Measurements from ENCODE around the gene LAMC3. TPM values are rescaled to one million over a fixed set of nuclear protein-coding genes. Genes with fewer than 3 reads are reported as not detected.

LAMC3 gene
- total RNA-seq, 4 donors from 2014 or later: 0.06 to 0.50 (median 0.34) TPM; not detected in 1

- H3K4me3 ChIP-seq: no peak overlapping the region
- intact Hi-C loops (cut with DNase I): no loop called here
- H3K27me3 ChIP-seq: peaks cover 0 to 72% (median 5%) of the 10 kb centered on the region in 4 donors
- no peaks in the 10 kb centered on the region for H3K9me3 ChIP-seq
- H3K27ac ChIP-seq (replicated peaks in 1 of 4): no peak overlapping the region
- no peak for DNase-seq (ENCODE audit: extremely low spot score)
- no peak for TF ChIP-seq POLR2AphosphoS5 (IDR thresholded peaks at IDR 0.05)
- no peak for TF ChIP-seq CTCF (IDR thresholded peaks at IDR 0.05)
- TF ChIP-seq POLR2A (IDR thresholded peaks at IDR 0.05; ENCODE audit: low read depth): no peak
- TF ChIP-seq EP300 (IDR thresholded peaks at IDR 0.05): no peak
- no peaks in the 10 kb centered on the region for H3K36me3 ChIP-seq
- WGBS: 67% methylated on average over 13 of the region's 15 CpGs
- peaks cover 0 to 14% (median 9%) of the 10 kb centered on the region in 4 donors for H3K4me1 ChIP-seq
These were observed 13.6 kb upstream of the LAMC3 start for GRCh38 chr9:130995086-130996011.

- intact Hi-C loops (cut with DNase I): no loop called here
- no peak overlapping the region for H3K4me3 ChIP-seq
- H3K4me1 ChIP-seq: peaks cover 0 to 14% (median 9%) of the 10 kb centered on the region in 4 donors
- H3K27ac ChIP-seq (replicated peaks in 1 of 4): no peak overlapping the region
- 91% methylated on average over 8 of the region's 8 CpGs for WGBS
- no peaks in the 10 kb centered on the region for H3K36me3 ChIP-seq
- DNase-seq (ENCODE audit: extremely low spot score): no peak
- H3K27me3 ChIP-seq: peaks cover 0 to 81% (median 5%) of the 10 kb centered on the region in 4 donors
- H3K9me3 ChIP-seq: no peaks in the 10 kb centered on the region
- no peak for TF ChIP-seq CTCF (IDR thresholded peaks at IDR 0.05)
- TF ChIP-seq POLR2A (IDR thresholded peaks at IDR 0.05; ENCODE audit: low read depth): no peak
- no peak for TF ChIP-seq EP300 (IDR thresholded peaks at IDR 0.05)
- no peak for TF ChIP-seq POLR2AphosphoS5 (IDR thresholded peaks at IDR 0.05)
These were observed 12.8 kb upstream of the LAMC3 start for GRCh38 chr9:130996205-130996604.

DNA sequence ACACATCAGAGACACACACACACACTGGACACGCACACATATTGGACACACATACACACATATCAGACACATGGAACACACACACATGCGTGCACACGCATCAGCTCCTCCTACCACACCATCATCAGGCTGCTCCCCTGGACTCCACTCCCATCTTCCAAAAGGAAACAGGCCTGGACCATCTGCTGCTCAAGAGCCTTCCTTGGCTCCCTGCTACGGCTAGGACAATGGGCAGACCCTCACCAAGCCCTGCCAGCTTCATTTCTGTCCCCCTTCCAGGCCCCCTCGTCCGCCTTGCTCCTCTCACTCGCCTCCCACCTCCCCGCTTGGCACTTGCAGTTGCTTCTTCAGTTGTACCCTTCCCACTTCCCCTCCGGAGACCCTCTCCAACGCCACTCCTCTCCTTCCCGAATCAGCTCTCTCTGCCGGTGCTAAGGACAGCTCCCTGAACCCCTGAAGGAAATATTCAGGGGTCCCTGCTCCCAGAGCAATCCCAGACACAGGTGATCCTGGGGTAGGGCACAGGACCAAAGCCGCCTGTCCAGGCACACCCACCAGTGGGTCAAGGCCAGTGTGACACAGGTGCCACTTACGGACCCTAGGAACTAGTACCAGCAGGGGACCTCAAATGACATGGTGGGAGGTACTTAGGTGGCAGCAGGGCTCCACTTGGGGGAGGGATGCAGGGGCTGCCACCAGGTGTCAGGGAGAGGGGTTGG, 12.1 kb upstream of the LAMC3 start:
- DNase-seq (ENCODE audit: extremely low spot score): no peak
- peaks cover 0 to 86% (median 5%) of the 10 kb centered on the region in 4 donors for H3K27me3 ChIP-seq
- no peak overlapping the region for H3K4me3 ChIP-seq
- H3K27ac ChIP-seq (replicated peaks in 1 of 4): no peak overlapping the region
- no peak for TF ChIP-seq CTCF (IDR thresholded peaks at IDR 0.05)
- TF ChIP-seq POLR2AphosphoS5 (IDR thresholded peaks at IDR 0.05): no peak
- TF ChIP-seq POLR2A (IDR thresholded peaks at IDR 0.05; ENCODE audit: low read depth): no peak
- TF ChIP-seq EP300 (IDR thresholded peaks at IDR 0.05): no peak
- H3K36me3 ChIP-seq: no peaks in the 10 kb centered on the region
- peaks cover 0 to 14% (median 9%) of the 10 kb centered on the region in 4 donors for H3K4me1 ChIP-seq
- intact Hi-C loops (cut with DNase I): no loop called here
- WGBS: 76% methylated on average over 14 of the region's 14 CpGs
- H3K9me3 ChIP-seq: no peaks in the 10 kb centered on the region

- H3K9me3 ChIP-seq: no peaks in the 10 kb centered on the region
- H3K4me1 ChIP-seq: peaks cover 0 to 14% (median 9%) of the 10 kb centered on the region in 4 donors
- H3K36me3 ChIP-seq: no peaks in the 10 kb centered on the region
- no peak for DNase-seq (ENCODE audit: extremely low spot score)
- TF ChIP-seq POLR2AphosphoS5 (IDR thresholded peaks at IDR 0.05) (no peak), POLR2A (IDR thresholded peaks at IDR 0.05; ENCODE audit: low read depth) (no peak), CTCF (IDR thresholded peaks at IDR 0.05) (no peak), EP300 (IDR thresholded peaks at IDR 0.05) (no peak)
- no peak overlapping the region for H3K4me3 ChIP-seq
- no peak overlapping the region for H3K27ac ChIP-seq (replicated peaks in 1 of 4)
- intact Hi-C loops (cut with DNase I): no loop called here
- H3K27me3 ChIP-seq: peaks cover 0 to 86% (median 5%) of the 10 kb centered on the region in 4 donors
- 73% methylated on average over 2 of the region's 2 CpGs for WGBS
These were observed 11.6 kb upstream of the LAMC3 start for GRCh38 chr9:130997395-130997684.
